ENCODE results near the gene RHBDD1. TPM values are rescaled to one million over a fixed set of nuclear protein-coding genes. Genes with fewer than 3 reads are reported as not detected.
"Not testable (repeated sequence)": the region's sequence is repeated elsewhere in the genome, so short reads cannot be mapped to it uniquely, and the experiment has no call there.

The RHBDD1 gene
- total and polyA plus RNA-seq, 2 donors (not counting 3 experiments of a cell fraction or from before 2014, with no cell fraction given) = 6.8 to 19.4 TPM

DNA sequence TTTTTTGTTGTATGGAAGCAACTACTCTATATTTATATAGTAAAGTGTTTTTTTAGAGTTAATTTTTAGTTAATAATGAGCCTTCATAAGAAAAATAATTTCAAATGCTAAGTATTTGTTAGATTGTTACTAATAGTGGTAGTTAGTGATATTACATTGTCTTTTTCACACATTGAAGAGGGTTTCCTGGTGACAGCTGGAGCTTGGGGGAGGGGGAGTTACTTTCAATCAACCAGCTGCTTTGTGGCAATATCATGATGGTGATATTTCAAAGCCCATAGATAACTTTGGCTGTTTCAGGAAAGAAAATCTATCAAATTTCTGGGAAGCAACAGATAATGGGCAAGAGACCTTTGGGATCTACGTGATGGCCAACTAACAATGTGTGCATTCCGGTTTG, 4.1 kb downstream of the RHBDD1 start:
- ChIA-PET CTCF (interaction anchor here (1.2 to 2.0 kb wide), 2 partner anchors 9 to 37 kb away, joined by 3 to 5 read pairs; no protein-coding TSS in a partner anchor), POLR2A (no interaction called here)
- peaks cover 2% of the 10 kb centered on the region for H3K79me2 ChIP-seq (ENCODE audit: control insufficient read depth, insufficient read depth, low read length)
- FAIRE-seq (no peak), DNase-seq (ENCODE audit: low read depth, low spot score) (no peak)
- H3K36me3 ChIP-seq (ENCODE audit: control insufficient read depth in 2 of 2, extremely low read depth in 1 of 2, insufficient read depth in 2 of 2, low read length in 2 of 2) = no peaks in the 10 kb centered on the region
- no peaks in the 10 kb centered on the region for H3K9me3 ChIP-seq (replicated peaks; ENCODE audit: control insufficient read depth, insufficient read depth, low read length)
- H4K20me1 ChIP-seq (replicated peaks; ENCODE audit: control insufficient read depth, extremely low read depth, insufficient read depth, low read length) = no peaks in the 10 kb centered on the region
- TF ChIP-seq, protein P1, sequence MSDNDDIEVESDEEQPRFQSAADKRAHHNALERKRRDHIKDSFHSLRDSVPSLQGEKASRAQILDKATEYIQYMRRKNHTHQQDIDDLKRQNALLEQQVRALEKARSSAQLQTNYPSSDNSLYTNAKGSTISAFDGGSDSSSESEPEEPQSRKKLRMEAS (IDR thresholded peaks at IDR 0.05; ENCODE audit: insufficient read depth, insufficient read length) = no peak
- TF ChIP-seq EZH2 (IDR thresholded peaks at IDR 0.05; ENCODE audit: borderline replicate concordance, low read depth, low read length, severe bottlenecking) (no peak), MYC (IDR thresholded peaks at IDR 0.05; ENCODE audit: low read depth, low read length) (no peak), FOS (IDR thresholded peaks at IDR 0.05; ENCODE audit: borderline replicate concordance, insufficient read depth, low read length) (no peak), JUN (IDR thresholded peaks at IDR 0.05; ENCODE audit: borderline replicate concordance, insufficient read depth, insufficient read length, low read depth) (no peak), GATA2 (IDR thresholded peaks at IDR 0.05; ENCODE audit: insufficient read depth, insufficient read length, low read depth, low read length) (no peak), POLR2AphosphoS5 (IDR thresholded peaks at IDR 0.05; ENCODE audit: insufficient read depth, low read depth, low read length) (no peak), POLR2A (IDR thresholded peaks at IDR 0.05; ENCODE audit: low read depth, low read length) (no peak)
- TF ChIP-seq, protein P2, sequence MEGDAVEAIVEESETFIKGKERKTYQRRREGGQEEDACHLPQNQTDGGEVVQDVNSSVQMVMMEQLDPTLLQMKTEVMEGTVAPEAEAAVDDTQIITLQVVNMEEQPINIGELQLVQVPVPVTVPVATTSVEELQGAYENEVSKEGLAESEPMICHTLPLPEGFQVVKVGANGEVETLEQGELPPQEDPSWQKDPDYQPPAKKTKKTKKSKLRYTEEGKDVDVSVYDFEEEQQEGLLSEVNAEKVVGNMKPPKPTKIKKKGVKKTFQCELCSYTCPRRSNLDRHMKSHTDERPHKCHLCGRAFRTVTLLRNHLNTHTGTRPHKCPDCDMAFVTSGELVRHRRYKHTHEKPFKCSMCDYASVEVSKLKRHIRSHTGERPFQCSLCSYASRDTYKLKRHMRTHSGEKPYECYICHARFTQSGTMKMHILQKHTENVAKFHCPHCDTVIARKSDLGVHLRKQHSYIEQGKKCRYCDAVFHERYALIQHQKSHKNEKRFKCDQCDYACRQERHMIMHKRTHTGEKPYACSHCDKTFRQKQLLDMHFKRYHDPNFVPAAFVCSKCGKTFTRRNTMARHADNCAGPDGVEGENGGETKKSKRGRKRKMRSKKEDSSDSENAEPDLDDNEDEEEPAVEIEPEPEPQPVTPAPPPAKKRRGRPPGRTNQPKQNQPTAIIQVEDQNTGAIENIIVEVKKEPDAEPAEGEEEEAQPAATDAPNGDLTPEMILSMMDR (IDR thresholded peaks at IDR 0.05; ENCODE audit: extremely low read depth in 1 of 2, insufficient read depth in 1 of 2, low read depth in 1 of 2, low read length in 2 of 2) = no peak
- no peak overlapping the region for H3K4me2 ChIP-seq (ENCODE audit: insufficient read depth, low read length)
- no peak overlapping the region for H2AFZ ChIP-seq (ENCODE audit: low read depth, low read length)
- no peaks in the 10 kb centered on the region for H3K27me3 ChIP-seq (ENCODE audit: control insufficient read depth in 2 of 2, insufficient read depth in 2 of 2, low read length in 2 of 2)
- peaks cover 15% of the 10 kb centered on the region for H3K4me1 ChIP-seq (ENCODE audit: control insufficient read depth, extremely low read depth, insufficient read depth, low read length)
- BruUV-seq (replicated peaks) = no TSS peak
- H3K4me3 ChIP-seq (replicated peaks in 1 of 3; ENCODE audit: insufficient read depth in 1 of 3, low read depth in 1 of 3, low read length in 3 of 3) = no peak overlapping the region
- no peak overlapping the region for H3K27ac ChIP-seq (ENCODE audit: insufficient read depth, low read depth, low read length)
- no peak overlapping the region for H3K9ac ChIP-seq (replicated peaks; ENCODE audit: extremely low read depth, insufficient read depth, low read length)
- dilution Hi-C loops (cut with MboI; ENCODE audit: extremely low pct_ligation_motif_present, low sequenced_read_pairs) = no loop called here
- intact Hi-C loops (cut with micrococcal nuclease) = loop anchor here (5.0 kb wide), 2 partner anchors 188 to 977 kb away; no protein-coding TSS in a partner anchor
- H3K9me1 ChIP-seq (replicated peaks; ENCODE audit: control insufficient read depth, extremely low read depth, insufficient read depth, low read length) = no peaks in the 10 kb centered on the region

DNA sequence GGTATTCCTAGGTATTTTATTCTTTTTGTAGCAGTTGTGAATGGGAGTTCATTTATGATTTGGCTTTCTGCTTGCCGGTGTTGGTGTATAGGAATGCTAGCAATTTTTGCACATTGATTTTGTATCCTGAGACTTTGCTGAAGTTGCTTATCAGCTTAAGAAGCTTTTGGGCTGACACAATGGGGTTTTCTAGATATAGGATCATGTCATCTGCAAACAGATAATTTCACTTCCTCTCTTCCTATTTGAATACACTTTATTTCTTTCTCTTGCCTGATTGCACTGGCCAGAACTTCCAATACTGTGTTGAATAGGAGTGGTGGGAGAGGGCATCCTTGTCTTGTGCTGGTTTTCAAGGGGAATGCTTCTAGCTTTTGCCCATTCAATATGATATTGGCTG, 7.1 kb downstream of the RHBDD1 start:
- dilution Hi-C loops (cut with MboI; ENCODE audit: extremely low pct_ligation_motif_present, low sequenced_read_pairs); intact Hi-C loops (cut with micrococcal nuclease); H3K4me2 ChIP-seq (ENCODE audit: insufficient read depth, low read length); H2AFZ ChIP-seq (ENCODE audit: low read depth, low read length); H3K9me1 ChIP-seq (replicated peaks; ENCODE audit: control insufficient read depth, extremely low read depth, insufficient read depth, low read length); BruUV-seq (replicated peaks); DNase-seq (ENCODE audit: low read depth, low spot score); H3K27me3 ChIP-seq (ENCODE audit: control insufficient read depth in 2 of 2, insufficient read depth in 2 of 2, low read length in 2 of 2); H3K36me3 ChIP-seq (ENCODE audit: control insufficient read depth in 2 of 2, extremely low read depth in 1 of 2, insufficient read depth in 2 of 2, low read length in 2 of 2); H3K4me1 ChIP-seq (ENCODE audit: control insufficient read depth, extremely low read depth, insufficient read depth, low read length); H3K9ac ChIP-seq (replicated peaks; ENCODE audit: extremely low read depth, insufficient read depth, low read length); H3K27ac ChIP-seq (ENCODE audit: insufficient read depth, low read depth, low read length); CTCF ChIA-PET; POLR2A ChIA-PET; H3K9me3 ChIP-seq (replicated peaks; ENCODE audit: control insufficient read depth, insufficient read depth, low read length); H3K4me3 ChIP-seq (replicated peaks in 1 of 3; ENCODE audit: insufficient read depth in 1 of 3, low read depth in 1 of 3, low read length in 3 of 3); FAIRE-seq; H4K20me1 ChIP-seq (replicated peaks; ENCODE audit: control insufficient read depth, extremely low read depth, insufficient read depth, low read length); H3K79me2 ChIP-seq (ENCODE audit: control insufficient read depth, insufficient read depth, low read length): not testable (repeated sequence)
